K562 (cell line): ENCODE data around the gene HNRNPF. TPM values are rescaled to one million over a fixed set of nuclear protein-coding genes. Genes with fewer than 3 reads are reported as not detected.

Experiments used
- AFF4 ChIP-seq: sonication (generic); formaldehyde crosslinking; IDR thresholded peaks from 2 replicates; pipeline ENCODE4 v1.8.0; 2023; ENCODE audit warnings: mild to moderate bottlenecking, missing genetic modification reagents
- CBX8 ChIP-seq: fragments of 200-600 bp; sonication (generic); IDR thresholded peaks from 2 replicates; pipeline ENCODE4 v1.6.1; 2012; ENCODE audit warnings: borderline replicate concordance, mixed run types, low read depth, mild to moderate bottlenecking, moderate library complexity, mixed read lengths, low read length, control low read depth, inconsistent platforms; ENCODE audit not compliant: poor library complexity, severe bottlenecking; ENCODE audit errors: extremely low read depth
- CREB1 ChIP-seq, 2 experiments: sonication (generic) in 1 of 2; formaldehyde crosslinking in 1 of 2; IDR thresholded peaks; 2 replicates each; pipeline versions ENCODE4 v1.6.1 to v1.8.0; 2012 to 2022; ENCODE audit warnings: inconsistent platforms in 1 of 2, mild to moderate bottlenecking in 1 of 2, missing genetic modification reagents in 1 of 2, moderate library complexity in 1 of 2
- HNRNPL ChIP-seq: fragments of 200-400 bp; formaldehyde crosslinking; IDR thresholded peaks from 2 replicates; pipeline ENCODE4 v1.6.1; 2017; ENCODE audit warnings: low read depth, mild to moderate bottlenecking, low read length
- KDM4B ChIP-seq, 2 experiments: fragments of 450-650 bp in 1 of 2; sonication (generic) in 1 of 2; IDR thresholded peaks; 2 replicates each; pipeline ENCODE4 v1.6.1; 2016 to 2017; ENCODE audit warnings: borderline replicate concordance in 2 of 2, antibody characterized with exemption in 1 of 2, low read depth in 1 of 2, mild to moderate bottlenecking in 1 of 2
- MED1 ChIP-seq: sonication (generic); formaldehyde crosslinking; IDR thresholded peaks from 2 replicates; pipeline ENCODE4 v1.8.1; 2023; ENCODE audit warnings: missing genetic modification reagents, borderline replicate concordance
- MLX ChIP-seq, 2 experiments: fragments of 450-650 bp in 1 of 2; sonication (generic) in 1 of 2; formaldehyde crosslinking; conservative IDR thresholded peaks; 2 replicates each; pipeline versions ENCODE4 v1.4.0 to v1.8.1; 2020 to 2022; ENCODE audit warnings: mild to moderate bottlenecking in 1 of 2, missing genetic modification reagents in 1 of 2
- NR2C2 ChIP-seq, 2 experiments: fragments of 200-800 bp in 1 of 2; sonication (Bioruptor generic) in 1 of 2; sonication (generic) in 1 of 2; formaldehyde crosslinking in 1 of 2; IDR thresholded peaks; 2 replicates each; pipeline versions ENCODE4 v1.6.1 to v1.8.0; 2016 to 2022; ENCODE audit warnings: mild to moderate bottlenecking in 1 of 2, missing compliant biosample characterization in 1 of 2, missing genetic modification characterization in 1 of 2, missing genetic modification reagents in 1 of 2
- SMARCE1 ChIP-seq: fragments of 450-650 bp; IDR thresholded peaks from 2 replicates; pipeline ENCODE4 v1.7.1; 2016; ENCODE audit warnings: mild to moderate bottlenecking
- SRSF3 ChIP-seq: fragments of 200-400 bp; formaldehyde crosslinking; IDR thresholded peaks from 2 replicates; pipeline ENCODE4 v1.6.1; 2016; ENCODE audit warnings: mild to moderate bottlenecking, low read length, moderate library complexity; ENCODE audit not compliant: insufficient read depth
- TEAD2 ChIP-seq: fragments of 450-650 bp; IDR thresholded peaks from 2 replicates; pipeline ENCODE4 v1.6.1; 2016; ENCODE audit warnings: missing genetic modification characterization, control low read depth, missing compliant biosample characterization
- ZBTB1 ChIP-seq: sonication (generic); formaldehyde crosslinking; IDR thresholded peaks from 2 replicates; pipeline ENCODE4 v1.8.1; 2023; ENCODE audit warnings: missing genetic modification reagents, low read depth, mild to moderate bottlenecking, borderline replicate concordance
- ZBTB43 ChIP-seq: sonication (generic); formaldehyde crosslinking; IDR thresholded peaks from 2 replicates; pipeline ENCODE4 v1.8.0; 2023; ENCODE audit warnings: mild to moderate bottlenecking, missing genetic modification reagents
- ZNF76 ChIP-seq: fragments of 250-450 bp; sonication (Bioruptor Pico); IDR thresholded peaks from 2 replicates; pipeline ENCODE4 v1.4.0; 2020; ENCODE audit warnings: mild to moderate bottlenecking, moderate library complexity, borderline replicate concordance
- polyA plus RNA-seq, 8 experiments: library from polyadenylated mRNA; depleted of rRNA in 4 of 8; stranded (reverse) in 5 of 8; unstranded in 3 of 8; fragments of >200 nt; fragmentation: Nextera tagmentation in 2 of 8; fragmentation: Illumina TruSeq in 1 of 8; extraction: Ambion mirVana in 2 of 8; extraction: Trizol in 1 of 8; gene quantifications; 2 replicates each; pipeline versions ENCODE4 v1.2.1 to v1.2.3, GENCODE V29; 2011 to 2014; ENCODE audit warnings: inconsistent platforms in 1 of 8, missing spikeins in 1 of 8
- total RNA-seq, 7 experiments: library from RNA; depleted of rRNA in 6 of 7; stranded (reverse); fragments of >200 nt in 6 of 7; fragmentation: Illumina TruSeq in 2 of 7; extraction: Trizol in 2 of 7; gene quantifications; 2 replicates each; pipeline versions ENCODE4 v1.2.1 to v1.2.3, GENCODE V29; 2011 to 2021; ENCODE audit warnings: low replicate concordance in 1 of 7
- TF ChIP-seq, protein P1 (sequence below): fragments of 450-650 bp; IDR thresholded peaks from one replicate; pipeline ENCODE4 v1.6.1; 2018; ENCODE audit warnings: mild to moderate bottlenecking, moderate library complexity; ENCODE audit not compliant: partially characterized antibody
- TF ChIP-seq, protein P2 (sequence below): fragments of 250-450 bp; sonication (Bioruptor Pico); IDR thresholded peaks from 2 replicates; pipeline ENCODE4 v1.8.0; 2021; ENCODE audit warnings: borderline replicate concordance, mild to moderate bottlenecking, moderate library complexity; ENCODE audit not compliant: poor library complexity, severe bottlenecking

Gene HNRNPF
- total and polyA plus RNA-seq, 9 of the 15 experiments (the other 6 are each of a cell fraction or from before 2014, with no cell fraction given), result 192 to 489 (median 416) TPM

GRCh38 chr10:43396928-43397624 lies 11.9 kb downstream of the HNRNPF start (continued):
- no peak for TF ChIP-seq AFF4 (CRISPR knock-in tag)
- peak; percentile 53 for TF ChIP-seq ZNF76 (CRISPR knock-in tag)
- peak; percentile 27; the same call in 1 of the 2 replicates for TF ChIP-seq TEAD2 (tag)
- peak; percentile 91 for TF ChIP-seq ZBTB1 (CRISPR knock-in tag)
- no peak; the same call in 1 of the 2 replicates for TF ChIP-seq SMARCE1
- TF ChIP-seq ZBTB43 (CRISPR knock-in tag), result peak; percentile 92
- no peak for TF ChIP-seq MED1 (CRISPR knock-in tag)
- TF ChIP-seq NR2C2 (CRISPR knock-in tag; IDR thresholded peaks at IDR 0.05), result peak; percentile 87
- peak; percentile 80 for TF ChIP-seq NR2C2 (tag; IDR thresholded peaks at IDR 0.05)
- 0 out of 2 replicates have a peak, but pooled peaks have one; percentile 56 for TF ChIP-seq CREB1 (IDR thresholded peaks at IDR 0.05)
- TF ChIP-seq CREB1 (CRISPR knock-in tag; IDR thresholded peaks at IDR 0.05), result peak; percentile 84
- no peak for TF ChIP-seq MLX (CRISPR knock-in tag; conservative IDR thresholded peaks at IDR 0.05)
- no peak for TF ChIP-seq SRSF3
- TF ChIP-seq, protein P1, sequence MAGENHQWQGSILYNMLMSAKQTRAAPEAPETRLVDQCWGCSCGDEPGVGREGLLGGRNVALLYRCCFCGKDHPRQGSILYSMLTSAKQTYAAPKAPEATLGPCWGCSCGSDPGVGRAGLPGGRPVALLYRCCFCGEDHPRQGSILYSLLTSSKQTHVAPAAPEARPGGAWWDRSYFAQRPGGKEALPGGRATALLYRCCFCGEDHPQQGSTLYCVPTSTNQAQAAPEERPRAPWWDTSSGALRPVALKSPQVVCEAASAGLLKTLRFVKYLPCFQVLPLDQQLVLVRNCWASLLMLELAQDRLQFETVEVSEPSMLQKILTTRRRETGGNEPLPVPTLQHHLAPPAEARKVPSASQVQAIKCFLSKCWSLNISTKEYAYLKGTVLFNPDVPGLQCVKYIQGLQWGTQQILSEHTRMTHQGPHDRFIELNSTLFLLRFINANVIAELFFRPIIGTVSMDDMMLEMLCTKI, result no peak
- TF ChIP-seq, protein P2, sequence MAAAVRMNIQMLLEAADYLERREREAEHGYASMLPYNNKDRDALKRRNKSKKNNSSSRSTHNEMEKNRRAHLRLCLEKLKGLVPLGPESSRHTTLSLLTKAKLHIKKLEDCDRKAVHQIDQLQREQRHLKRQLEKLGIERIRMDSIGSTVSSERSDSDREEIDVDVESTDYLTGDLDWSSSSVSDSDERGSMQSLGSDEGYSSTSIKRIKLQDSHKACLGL (CRISPR knock-in tag), result peak; percentile 87
- peak in 1 of 2 experiments; percentile 62; a peak in 1 of 4 replicates for TF ChIP-seq KDM4B (IDR thresholded peaks at IDR 0.05; ENCODE audit: borderline replicate concordance in 2 of 2, low read depth in 1 of 2)
- no peak for TF ChIP-seq CBX8
- TF ChIP-seq HNRNPL, result 0 out of 2 replicates have a peak, but pooled peaks have one; percentile 77
